Ishikawa (cell line): Measurements from ENCODE around the gene ACSL6.

Experiments
- EGR1 ChIP-seq: IDR thresholded peaks from 2 replicates; pipeline ENCODE4 v1.6.1; 2012
- EP300 ChIP-seq: IDR thresholded peaks from 2 replicates; pipeline ENCODE4 v1.6.1; 2012; ENCODE audit warnings: borderline replicate concordance
- RAD21 ChIP-seq: IDR thresholded peaks from 2 replicates; pipeline ENCODE4 v1.6.1; 2012; ENCODE audit warnings: low read depth
- REST ChIP-seq: IDR thresholded peaks from 2 replicates; pipeline ENCODE4 v1.6.1; 2012; ENCODE audit warnings: low read depth, mild to moderate bottlenecking
- YY1 ChIP-seq: IDR thresholded peaks from 2 replicates; pipeline ENCODE4 v1.6.1; 2012; ENCODE audit warnings: low read depth
- ZBTB7A ChIP-seq: IDR thresholded peaks from 2 replicates; pipeline ENCODE4 v1.6.1; 2012; ENCODE audit warnings: low read depth

GRCh38 chr5:132059043-132059695, 47.7 kb upstream of the ACSL6 start:
- no peak for TF ChIP-seq YY1
- TF ChIP-seq EGR1, result no peak
- no peak for TF ChIP-seq REST
- no peak for TF ChIP-seq ZBTB7A
- no peak for TF ChIP-seq RAD21
- TF ChIP-seq EP300, result no peak
